SK-MEL-5 (cell line): ENCODE data around the gene COQ7. TPM values are rescaled to one million over a fixed set of nuclear protein-coding genes. Genes with fewer than 3 reads are reported as not detected.

Experiments used
- DNase-seq: peaks from one replicate; pipeline ENCODE4 v3.0.0-alpha.2; 2016; ENCODE audit warnings: low read depth, low spot score
- in situ Hi-C: cut with HindIII; loops from 2 replicates; pipeline ENCODE4 v1.10.0; 2016; ENCODE audit warnings: low sequenced_read_pairs, high pct_unique_total_duplicates, low pct_unique_long_range_greater_than_20kb
- total RNA-seq: library from RNA; depleted of rRNA; stranded (reverse); fragments of >200 nt; shearing (Covaris generic); gene quantifications from 2 replicates; pipeline ENCODE4 v1.2.3, GENCODE V29; 2014; rRNA removed

The COQ7 gene
- total RNA-seq, 1 experiment from 2014 or later, result 26.4 TPM

DNA sequence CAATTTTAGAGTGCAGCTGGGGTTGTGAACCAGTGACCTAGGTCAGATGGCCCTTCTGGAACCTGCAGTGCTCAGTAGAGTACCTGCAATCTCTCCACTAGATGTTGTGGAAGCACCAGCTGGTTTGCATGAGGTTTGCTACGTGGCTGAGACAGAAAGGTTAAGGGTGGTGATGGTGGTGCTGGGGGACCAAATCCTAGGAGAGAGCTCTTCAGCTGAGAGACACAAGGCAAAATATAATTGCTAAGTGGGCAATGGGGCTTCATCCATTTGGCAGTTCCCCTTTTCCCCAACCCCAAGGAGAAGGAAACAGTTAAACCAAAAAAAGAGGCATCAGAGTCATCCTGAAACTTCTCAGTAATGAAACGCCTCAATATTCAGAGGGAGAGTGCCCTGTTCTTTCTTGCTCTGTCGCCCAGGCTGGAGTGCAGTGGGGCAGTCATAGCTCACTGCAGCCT, 60.3 kb downstream of the COQ7 start:
- in situ Hi-C loops, result no loop called here
- no peak for DNase-seq

DNA sequence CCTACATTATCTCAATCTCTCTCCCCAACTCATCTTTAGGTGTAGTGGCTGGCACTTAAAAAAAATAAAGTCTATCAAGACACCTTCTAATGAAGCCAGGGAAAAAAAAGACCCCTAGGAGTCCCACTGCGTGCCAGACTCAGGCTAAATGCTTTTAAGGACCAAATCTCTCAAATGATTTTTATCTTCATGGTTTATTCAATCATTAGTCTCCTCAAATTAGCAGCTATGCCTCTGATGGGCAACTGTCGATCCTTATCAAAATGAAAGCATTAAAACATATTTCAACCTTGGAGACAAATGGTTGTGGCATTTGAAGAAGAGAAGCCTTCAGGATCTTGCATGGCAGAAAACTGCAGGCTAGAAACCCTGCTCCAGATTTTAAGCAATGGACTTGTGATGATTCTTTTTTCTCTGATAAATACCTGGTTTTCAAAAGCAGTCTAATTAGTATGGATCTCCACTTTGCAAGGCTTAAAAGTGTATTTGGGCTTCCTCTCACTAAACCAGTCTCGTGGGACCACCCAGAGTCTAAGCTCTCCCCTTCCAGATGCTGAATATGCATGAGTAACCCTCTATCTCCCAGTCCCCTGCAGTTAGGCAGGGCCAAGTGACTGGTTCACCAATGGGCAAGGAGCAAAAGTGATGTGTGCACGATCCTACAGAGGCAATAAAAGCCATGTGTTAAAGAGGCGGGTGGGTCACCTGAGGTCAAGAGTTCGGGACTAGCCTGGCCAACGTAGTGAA, 61.2 kb downstream of the COQ7 start:
- no peak for DNase-seq
- in situ Hi-C loops, result no loop called here

Other genes starting within 250 kb of the COQ7 start
- gene SMG1, start 141.2 kb upstream of the COQ7 start, total RNA-seq, result 21.8 and 22.3 TPM in 2 replicates
- gene TMC7, start 83.7 kb upstream of the COQ7 start, total RNA-seq, result 1.0 and 1.5 TPM in 2 replicates
- 26.7 and 28.8 TPM in 2 replicates for gene ITPRIPL2, start 46.4 kb downstream of the COQ7 start, total RNA-seq
- gene SYT17, start 100.6 kb downstream of the COQ7 start, total RNA-seq, result 17.3 and 18.5 TPM in 2 replicates
- not detected in 2 replicates for gene CLEC19A, start 218.1 kb downstream of the COQ7 start, total RNA-seq